GM12878 (cell line): ENCODE data around the gene ZNF45. TPM values are rescaled to one million over a fixed set of nuclear protein-coding genes. Genes with fewer than 3 reads are reported as not detected.

Source experiments
- ATAC-seq: fragments of 200-7000 bp; cut with Tn5 transposase; 3 replicates; pipeline ENCODE4 v1.9.1; 2020; ENCODE audit warnings: mild to moderate bottlenecking, moderate library complexity
- BruUV-seq: library from RNA; stranded (reverse); fragments of 400-500 nt; replicated peaks from 2 replicates; lab custom pipeline; 2021; lab: Mats Ljungman, UMichigan
- CTCF ChIA-PET: fragments of 300-600 bp; sonication (Branson Sonifier 250); formaldehyde crosslinking; extraction: SDS; loops from one replicate; lab custom pipeline; 2021; ENCODE audit warnings: inconsistent platforms; lab: Yijun Ruan, JAX
- POLR2A ChIA-PET: fragments of 350-600 bp; formaldehyde crosslinking; extraction: SDS; loops from one replicate; lab custom pipeline; 2021; ENCODE audit warnings: inconsistent platforms; lab: Charles Lee
- RAD21 ChIA-PET: fragments of 300-600 bp; sonication (Branson Sonifier 250); formaldehyde crosslinking; loops from one replicate; lab custom pipeline; 2023; ENCODE audit warnings: antibody characterized with exemption; ENCODE audit not compliant: unreplicated experiment; lab: Charles Lee
- SMC1A ChIA-PET: fragments of 300-600 bp; sonication (Branson Sonifier 250); formaldehyde crosslinking; loops from one replicate; lab custom pipeline; 2023; ENCODE audit not compliant: unreplicated experiment, uncharacterized antibody; lab: Charles Lee
- DNase-seq: peaks from one replicate; pipeline ENCODE4 v3.0.0-alpha.2; 2011; ENCODE audit warnings: low read depth, low spot score
- FAIRE-seq: peaks from 3 replicates; lab custom pipeline; 2011; peaks lifted over from hg19 to GRCh38; lab: Jason Lieb, UNC
- H2AFZ ChIP-seq: 2 replicates; pipeline ENCODE4 v1.6.0; 2011; ENCODE audit warnings: low read depth, low read length, control low read depth; ENCODE audit not compliant: control insufficient read depth
- H3K27ac ChIP-seq: 2 replicates; pipeline ENCODE4 v1.5.1; 2011; ENCODE audit warnings: control low read depth; ENCODE audit not compliant: control insufficient read depth, insufficient read depth
- H3K27me3 ChIP-seq, 2 experiments: replicated peaks in 1 of 2; 2 replicates each; pipeline versions ENCODE4 v1.6.0 to v1.6.1; 2011; ENCODE audit warnings: low read length in 1 of 2; ENCODE audit not compliant: control insufficient read depth in 2 of 2, insufficient read depth in 2 of 2
- H3K36me3 ChIP-seq, 2 experiments: 2 replicates each; pipeline ENCODE4 v1.5.1; 2011; ENCODE audit warnings: low read length in 1 of 2; ENCODE audit not compliant: control insufficient read depth in 2 of 2, insufficient read depth in 2 of 2
- H3K4me1 ChIP-seq: 2 replicates; pipeline ENCODE4 v1.6.1; 2011; ENCODE audit warnings: mild to moderate bottlenecking, low read length, moderate library complexity, mixed read lengths; ENCODE audit not compliant: control insufficient read depth, insufficient read depth
- H3K4me2 ChIP-seq: 2 replicates; pipeline ENCODE4 v1.6.0; 2011; ENCODE audit warnings: control low read depth; ENCODE audit not compliant: control insufficient read depth, insufficient read depth
- H3K4me3 ChIP-seq: fragments of 200-600 bp; sonication (generic); 2 replicates; pipeline ENCODE4 v1.5.1; 2016
- H3K79me2 ChIP-seq: 2 replicates; pipeline ENCODE4 v1.6.0; 2011; ENCODE audit warnings: low read length; ENCODE audit not compliant: control insufficient read depth, insufficient read depth
- H3K9ac ChIP-seq: 2 replicates; pipeline ENCODE4 v1.8.0; 2011; ENCODE audit warnings: low read length, control low read depth, mixed read lengths; ENCODE audit not compliant: control insufficient read depth, insufficient read depth
- H3K9me3 ChIP-seq: replicated peaks from 3 replicates; pipeline ENCODE4 v1.5.1; 2011; ENCODE audit warnings: mild to moderate bottlenecking, low read length; ENCODE audit not compliant: control insufficient read depth, insufficient read depth
- H4K20me1 ChIP-seq: 2 replicates; pipeline ENCODE4 v1.6.0; 2011; ENCODE audit not compliant: control insufficient read depth, insufficient read depth
- BCL11A ChIP-seq: IDR thresholded peaks from 2 replicates; pipeline ENCODE4 v1.6.1; 2011; ENCODE audit warnings: low read depth, low read length
- CBX5 ChIP-seq: sonication (generic); IDR thresholded peaks from 2 replicates; pipeline ENCODE4 v1.6.1; 2016; ENCODE audit warnings: low read depth, moderate library complexity, mild to moderate bottlenecking, inconsistent platforms
- CHD1 ChIP-seq: IDR thresholded peaks from 2 replicates; pipeline ENCODE4 v1.6.1; 2012; ENCODE audit warnings: low read depth, low read length, improper control_type of control experiment
- HDAC6 ChIP-seq: fragments of 200-600 bp; sonication (generic); IDR thresholded peaks from one replicate; pipeline ENCODE4 v1.8.0; 2017; ENCODE audit warnings: antibody characterized with exemption; ENCODE audit not compliant: unreplicated experiment
- HSF1 ChIP-seq: fragments of 150-350 bp; IDR thresholded peaks from 2 replicates; pipeline ENCODE4 v1.6.1; 2014; ENCODE audit warnings: mild to moderate bottlenecking, low read depth, low read length
- IRF4 ChIP-seq: IDR thresholded peaks from 2 replicates; pipeline ENCODE4 v1.6.1; 2011; ENCODE audit warnings: low read depth, low read length
- JUNB ChIP-seq: IDR thresholded peaks from 2 replicates; pipeline ENCODE4 v1.6.1; 2016; ENCODE audit warnings: antibody characterized with exemption, mild to moderate bottlenecking
- KLF5 ChIP-seq: fragments of 450-650 bp; IDR thresholded peaks from 2 replicates; pipeline ENCODE4 v1.6.1; 2014; ENCODE audit warnings: mild to moderate bottlenecking; ENCODE audit not compliant: partially characterized antibody
- LARP7 ChIP-seq: fragments of 450-650 bp; IDR thresholded peaks from 2 replicates; pipeline ENCODE4 v1.6.1; 2017; ENCODE audit warnings: mild to moderate bottlenecking
- NBN ChIP-seq: fragments of 450-650 bp; IDR thresholded peaks from 2 replicates; pipeline ENCODE4 v1.6.1; 2016
- NR2C2 ChIP-seq: IDR thresholded peaks from 2 replicates; pipeline ENCODE4 v1.6.1; 2011; ENCODE audit warnings: borderline replicate concordance, low read depth; ENCODE audit not compliant: control insufficient read depth, insufficient read length
- NR2F1 ChIP-seq: fragments of 450-650 bp; conservative IDR thresholded peaks from 2 replicates; pipeline ENCODE4 v1.6.1; 2017; ENCODE audit warnings: mild to moderate bottlenecking
- PKNOX1 ChIP-seq: fragments of 450-650 bp; IDR thresholded peaks from 2 replicates; pipeline ENCODE4 v1.6.1; 2016; ENCODE audit warnings: mild to moderate bottlenecking
- SREBF2 ChIP-seq: IDR thresholded peaks from 2 replicates; pipeline ENCODE4 v1.6.1; 2012; ENCODE audit warnings: mild to moderate bottlenecking, low read length
- ZNF217 ChIP-seq: fragments of 450-650 bp; IDR thresholded peaks from 2 replicates; pipeline ENCODE4 v1.6.1; 2017; ENCODE audit warnings: antibody characterized with exemption, mild to moderate bottlenecking
- WGBS: methylation state at CpG from one replicate; pipeline ENCODE4 v1.1.6; 2016; ENCODE audit warnings: low lambda C conversion rate; ENCODE audit not compliant: insufficient replicate concordance, insufficient coverage; ENCODE audit errors: missing lambda C conversion rate; 5-methylcytosine and 5-hydroxymethylcytosine counted together
- in situ Hi-C: fragments of 300-500 bp; cut with MboI; formaldehyde crosslinking; loops from 9 replicates; pipeline ENCODE4 v1.14.3; 2018; ENCODE audit warnings: mixed read lengths
- intact Hi-C: fragments of 100-400 bp; cut with micrococcal nuclease; formaldehyde crosslinking; loops from one replicate; pipeline ENCODE4 v1.14.2; 2022; ENCODE audit not compliant: unreplicated experiment
- polyA plus RNA-seq, 11 experiments: library from polyadenylated mRNA; depleted of rRNA in 4 of 11; unstranded in 6 of 11; stranded (reverse) in 5 of 11; fragments of >200 nt; fragmentation: Nextera tagmentation in 4 of 11; fragmentation: Illumina TruSeq in 1 of 11; extraction: Ambion mirVana in 4 of 11; extraction: Trizol in 1 of 11; gene quantifications; 1 replicate in 1 of 11; 2 replicates in 10 of 11; pipeline versions ENCODE4 v1.2.1 to v1.2.3, GENCODE V29; 2011 to 2016; ENCODE audit warnings: inconsistent platforms in 2 of 11, missing spikeins in 2 of 11, low read depth in 1 of 11
- total RNA-seq, 4 experiments: library from RNA; depleted of rRNA in 3 of 4; stranded (reverse); fragments of >200 nt in 3 of 4; fragmentation: Illumina TruSeq in 1 of 4; extraction: Trizol in 1 of 4; gene quantifications; 2 replicates each; pipeline versions ENCODE4 v1.2.1 to v1.2.3, GENCODE V29; 2013 to 2021
- TF ChIP-seq, protein P1 (sequence below): fragments of 450-650 bp; IDR thresholded peaks from 2 replicates; pipeline ENCODE4 v1.6.1; 2017; ENCODE audit warnings: mild to moderate bottlenecking, low read depth, inconsistent platforms; ENCODE audit not compliant: poor library complexity, severe bottlenecking

Gene ZNF45
- total and polyA plus RNA-seq, 10 of the 15 experiments (the other 5 are each of a cell fraction or from before 2014, with no cell fraction given): 4.2 to 23.1 (median 15.9) TPM

GRCh38 chr19:43984687-43985000, 49.6 kb upstream of the ZNF45 start:
- Histone ChIP-seq H3K27me3 (no peaks in the 10 kb centered on the region), H3K36me3 (no peaks in the 10 kb centered on the region; a peak in 2 of 4 replicates), H4K20me1 (no peaks in the 10 kb centered on the region), H3K9ac (peak overlapping the region; percentile 80), H3K27ac (peak overlapping the region; percentile 71), H2AFZ (peak overlapping the region; percentile 99), H3K9me3 (peaks cover 2% of the 10 kb centered on the region; the same call in 2 of the 3 replicates), H3K4me2 (peak overlapping the region; percentile 94), H3K4me1 (no peaks in the 10 kb centered on the region), H3K4me3 (peak overlapping the region; percentile 90), H3K79me2 (peaks cover 7% of the 10 kb centered on the region)
- FAIRE-seq (no peak), ATAC-seq (peak; percentile 31), DNase-seq (no peak)
- POLR2A ChIA-PET: interaction anchor here (0.8 to 1.2 kb wide), 3 partner anchors 10 to 110 kb away, joined by 3 read pairs; partner anchors contain the start of gene ZNF224
- BruUV-seq: TSS peak; percentile 83
- intact Hi-C loops: loop anchor here (1.0 kb wide), 3 partner anchors 18 to 49 kb away; partner anchors contain the start of genes ZNF221, ZNF230 and ZNF45
- TF ChIP-seq NR2F1 (no peak), PKNOX1 (no peak), ZNF217 (no peak), HDAC6 (no peak), CHD1 (no peak), CBX5 (no peak), NBN (no peak), KLF5 (no peak), NR2C2 (no peak), JUNB (no peak), IRF4 (no peak), SREBF2 (no peak), HSF1 (no peak), LARP7 (no peak), BCL11A (no peak)
- TF ChIP-seq, protein P1, sequence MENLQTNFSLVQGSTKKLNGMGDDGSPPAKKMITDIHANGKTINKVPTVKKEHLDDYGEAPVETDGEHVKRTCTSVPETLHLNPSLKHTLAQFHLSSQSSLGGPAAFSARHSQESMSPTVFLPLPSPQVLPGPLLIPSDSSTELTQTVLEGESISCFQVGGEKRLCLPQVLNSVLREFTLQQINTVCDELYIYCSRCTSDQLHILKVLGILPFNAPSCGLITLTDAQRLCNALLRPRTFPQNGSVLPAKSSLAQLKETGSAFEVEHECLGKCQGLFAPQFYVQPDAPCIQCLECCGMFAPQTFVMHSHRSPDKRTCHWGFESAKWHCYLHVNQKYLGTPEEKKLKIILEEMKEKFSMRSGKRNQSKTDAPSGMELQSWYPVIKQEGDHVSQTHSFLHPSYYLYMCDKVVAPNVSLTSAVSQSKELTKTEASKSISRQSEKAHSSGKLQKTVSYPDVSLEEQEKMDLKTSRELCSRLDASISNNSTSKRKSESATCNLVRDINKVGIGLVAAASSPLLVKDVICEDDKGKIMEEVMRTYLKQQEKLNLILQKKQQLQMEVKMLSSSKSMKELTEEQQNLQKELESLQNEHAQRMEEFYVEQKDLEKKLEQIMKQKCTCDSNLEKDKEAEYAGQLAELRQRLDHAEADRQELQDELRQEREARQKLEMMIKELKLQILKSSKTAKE: no peak
- CTCF ChIA-PET: interaction anchor here (0.5 to 1.5 kb wide), 4 partner anchors 19 to 52 kb away, joined by 4 to 5 read pairs (median 4); no protein-coding TSS in a partner anchor
- in situ Hi-C loops: no loop called here
- RAD21 ChIA-PET: interaction anchor here (1.0 to 1.6 kb wide), 3 partner anchors 34 to 320 kb away, joined by 3 to 5 read pairs (median 4); partner anchors contain the start of genes ZNF221, ZNF235 and ZNF45
- 33% methylated on average over 14 of the region's 14 CpGs for WGBS
- SMC1A ChIA-PET: interaction anchor here (0.7 to 1.7 kb wide), 6 partner anchors 17 to 110 kb away, joined by 3 to 6 read pairs (median 4); partner anchors contain the start of genes ZNF221 and ZNF45
